ENCODE data around the gene ABI3BP.
A peak's percentile ranks its signal among the peaks of the same experiment; 100 is the strongest.

ABI3BP gene

GRCh38 chr3:100717637-100718487, 275.4 kb downstream of the ABI3BP start:
- no peak for DNase-seq

GRCh38 chr3:100717063-100717462, 276.2 kb downstream of the ABI3BP start:
- no peak for DNase-seq

GRCh38 chr3:100715176-100715575, 278.0 kb downstream of the ABI3BP start:
- no peak for DNase-seq

- DNase-seq: no peak
Measured at GRCh38 chr3:100710261-100710968, 282.8 kb downstream of the ABI3BP start.

- DNase-seq: no peak
Measured at GRCh38 chr3:100709842-100710260, 283.4 kb downstream of the ABI3BP start.

- DNase-seq: peak; percentile 91
Measured at GRCh38 chr3:100708989-100709841, 284.0 kb downstream of the ABI3BP start, which contains the start of gene TFG. Gene TFG, plus strand, starts transcription at chr3:100709494. Its CDS starts 4,192 bp downstream, at chr3:100713686.

GRCh38 chr3:100708644-100708988, 284.6 kb downstream of the ABI3BP start:
- no peak for DNase-seq

- DNase-seq: no peak
Measured at GRCh38 chr3:100706365-100706764, 286.9 kb downstream of the ABI3BP start.

- no peak for DNase-seq
Measured at GRCh38 chr3:100703865-100704264, 289.4 kb downstream of the ABI3BP start.

GRCh38 chr3:100702980-100703345, 290.3 kb downstream of the ABI3BP start:
- DNase-seq: no peak

- no peak for DNase-seq
Measured at GRCh38 chr3:100702082-100702979, 290.9 kb downstream of the ABI3BP start.

GRCh38 chr3:100700708-100701107, 292.5 kb downstream of the ABI3BP start:
- DNase-seq: no peak

Measured in NCI-H1417 treated with DMSO at 0.1 percent for 48 hours (cell line).